T-cell (primary cell): Measurements from ENCODE around the gene LMF1. TPM values are rescaled to one million over a fixed set of nuclear protein-coding genes. Genes with fewer than 3 reads are reported as not detected.
A peak's percentile ranks its signal among the peaks of the same experiment; 100 is the strongest.

ENCODE experiments used
- ATAC-seq, 4 experiments: fragments of 200-7000 bp in 3 of 4; fragments of 150-1000 bp in 1 of 4; cut with Tn5 transposase; replicated peaks in 1 of 4; 1 replicate in 3 of 4; 2 replicates in 1 of 4; pipeline ENCODE4 v1.10.0; 2021; ENCODE audit warnings: moderate library complexity in 3 of 4, mild to moderate bottlenecking in 2 of 4, moderate number of reproducible peaks in 1 of 4
- CTCF ChIA-PET, 2 donors: fragments of 300-600 bp; sonication (Branson Sonifier 250); formaldehyde crosslinking; loops; one replicate each; lab custom pipeline; 2022; ENCODE audit warnings: antibody characterized with exemption in 2 of 2; lab: Charles Lee
- POLR2A ChIA-PET, 2 donors: fragments of 300-600 bp; sonication (Branson Sonifier 250); formaldehyde crosslinking; loops; one replicate each; lab custom pipeline; 2022; ENCODE audit warnings: antibody characterized with exemption in 2 of 2; lab: Charles Lee
- DNase-seq, 35 experiments: peaks; one replicate each; pipeline versions ENCODE4 v3.0.0 to v3.0.0-alpha.2; 2013 to 2023
- H3K27ac ChIP-seq: one replicate; pipeline ENCODE4 v1.5.1; 2013; ENCODE audit warnings: low read length
- H3K27me3 ChIP-seq, 2 experiments: replicated peaks in 1 of 2; 1 replicate in 1 of 2; 2 replicates in 1 of 2; pipeline versions ENCODE4 v1.6.1 to v1.7.0; 2013; ENCODE audit warnings: low read length in 1 of 2, mixed read lengths in 1 of 2; ENCODE audit not compliant: control insufficient read depth in 2 of 2, insufficient read depth in 2 of 2; ENCODE audit errors: extremely low read depth in 1 of 2
- H3K36me3 ChIP-seq, 2 donors: 1 replicate in 1 of 2; 2 replicates in 1 of 2; pipeline versions ENCODE4 v1.6.1 to v1.7.0; 2013; ENCODE audit warnings: low read length in 1 of 2; ENCODE audit not compliant: control insufficient read depth in 2 of 2, insufficient read depth in 1 of 2; ENCODE audit errors: extremely low read depth in 1 of 2
- H3K4me1 ChIP-seq, 2 experiments: 1 replicate in 1 of 2; 2 replicates in 1 of 2; pipeline versions ENCODE4 v1.6.1 to v1.7.0; 2013; ENCODE audit warnings: low read length in 2 of 2, mixed read lengths in 1 of 2; ENCODE audit not compliant: insufficient read depth in 2 of 2, control insufficient read depth in 1 of 2; ENCODE audit errors: extremely low read depth in 1 of 2
- H3K4me3 ChIP-seq, 2 donors: 1 replicate in 1 of 2; 2 replicates in 1 of 2; pipeline versions ENCODE4 v1.5.1 to v1.7.0; 2013; ENCODE audit warnings: mild to moderate bottlenecking in 2 of 2, low read length in 1 of 2, moderate library complexity in 1 of 2; ENCODE audit not compliant: control insufficient read depth in 1 of 2; ENCODE audit errors: extremely low read depth in 1 of 2
- H3K9me3 ChIP-seq: 2 replicates; pipeline ENCODE4 v1.7.0; 2013
- H3K27ac Mint-ChIP-seq, 2 donors: one replicate each; pipeline ENCODE4 v1.8.0; 2020 to 2021; ENCODE audit warnings: mild to moderate bottlenecking in 2 of 2, mixed read lengths in 2 of 2
- H3K27me3 Mint-ChIP-seq, 2 donors: one replicate each; pipeline ENCODE4 v1.8.0; 2021 to 2022; ENCODE audit warnings: mixed read lengths in 2 of 2
- H3K36me3 Mint-ChIP-seq: one replicate; pipeline ENCODE4 v1.8.0; 2021; ENCODE audit warnings: mixed read lengths
- H3K4me1 Mint-ChIP-seq, 3 donors: one replicate each; pipeline ENCODE4 v1.8.0; 2020 to 2022; ENCODE audit warnings: mixed read lengths in 3 of 3, mild to moderate bottlenecking in 1 of 3
- H3K4me3 Mint-ChIP-seq, 3 donors: one replicate each; pipeline ENCODE4 v1.8.0; 2020 to 2022; ENCODE audit warnings: mild to moderate bottlenecking in 3 of 3, mixed read lengths in 3 of 3, moderate library complexity in 3 of 3
- H3K9me3 Mint-ChIP-seq, 3 donors: one replicate each; pipeline ENCODE4 v1.8.0; 2020 to 2022; ENCODE audit warnings: mixed read lengths in 3 of 3
- WGBS: methylation state at CpG from one replicate; pipeline ENCODE4 v1.1.5; 2013; ENCODE audit warnings: missing lambda C conversion rate; ENCODE audit not compliant: insufficient coverage; 5-methylcytosine and 5-hydroxymethylcytosine counted together
- total RNA-seq, 35 experiments: library from RNA in 6 of 35; stranded (reverse) in 6 of 35; fragments of 120-200 nt in 1 of 35; gene quantifications; one replicate each; pipeline versions ENCODE4 v1.2.1 to v1.2.4 and lab custom pipeline; 2013 to 2026

LMF1 gene
- total RNA-seq, 5 donors from 2014 or later (not counting 1 experiment from before 2014, with no cell fraction given), result 46.6 to 59.4 (median 51.1) TPM

GRCh38 chr16:984121-984694, 13.4 kb upstream of the LMF1 start:
- Mint-ChIP-seq H3K9me3 (no peaks in the 10 kb centered on the region), H3K36me3 (no peaks in the 10 kb centered on the region), H3K27me3 (peaks cover 0 to 2% of the 10 kb centered on the region in 2 donors), H3K27ac (no peak overlapping the region), H3K4me1 (peaks cover 0 to 6% (median 2%) of the 10 kb centered on the region in 3 donors), H3K4me3 (no peak overlapping the region)
- H3K27ac ChIP-seq, result no peak overlapping the region
- H3K9me3 ChIP-seq, result no peaks in the 10 kb centered on the region
- ChIA-PET CTCF (interaction anchor here in 1 of 2 donors (0.7 kb wide), 1 partner anchor 10 kb away, joined by 4 read pairs; no protein-coding TSS in a partner anchor), POLR2A (interaction anchor here in 1 of 2 donors (0.6 kb wide), 1 partner anchor 982 kb away, joined by 4 read pairs; no protein-coding TSS in a partner anchor)
- H3K27me3 ChIP-seq, result peaks cover 0 to 19% of the 10 kb centered on the region in 2 experiments
- WGBS, result 86% methylated on average over 18 of the region's 22 CpGs
- ATAC-seq (no peak), DNase-seq (no peak)
- no peaks in the 10 kb centered on the region for H3K36me3 ChIP-seq
- H3K4me3 ChIP-seq, result no peak overlapping the region
- peaks cover 3 to 18% of the 10 kb centered on the region in 2 experiments for H3K4me1 ChIP-seq

DNA sequence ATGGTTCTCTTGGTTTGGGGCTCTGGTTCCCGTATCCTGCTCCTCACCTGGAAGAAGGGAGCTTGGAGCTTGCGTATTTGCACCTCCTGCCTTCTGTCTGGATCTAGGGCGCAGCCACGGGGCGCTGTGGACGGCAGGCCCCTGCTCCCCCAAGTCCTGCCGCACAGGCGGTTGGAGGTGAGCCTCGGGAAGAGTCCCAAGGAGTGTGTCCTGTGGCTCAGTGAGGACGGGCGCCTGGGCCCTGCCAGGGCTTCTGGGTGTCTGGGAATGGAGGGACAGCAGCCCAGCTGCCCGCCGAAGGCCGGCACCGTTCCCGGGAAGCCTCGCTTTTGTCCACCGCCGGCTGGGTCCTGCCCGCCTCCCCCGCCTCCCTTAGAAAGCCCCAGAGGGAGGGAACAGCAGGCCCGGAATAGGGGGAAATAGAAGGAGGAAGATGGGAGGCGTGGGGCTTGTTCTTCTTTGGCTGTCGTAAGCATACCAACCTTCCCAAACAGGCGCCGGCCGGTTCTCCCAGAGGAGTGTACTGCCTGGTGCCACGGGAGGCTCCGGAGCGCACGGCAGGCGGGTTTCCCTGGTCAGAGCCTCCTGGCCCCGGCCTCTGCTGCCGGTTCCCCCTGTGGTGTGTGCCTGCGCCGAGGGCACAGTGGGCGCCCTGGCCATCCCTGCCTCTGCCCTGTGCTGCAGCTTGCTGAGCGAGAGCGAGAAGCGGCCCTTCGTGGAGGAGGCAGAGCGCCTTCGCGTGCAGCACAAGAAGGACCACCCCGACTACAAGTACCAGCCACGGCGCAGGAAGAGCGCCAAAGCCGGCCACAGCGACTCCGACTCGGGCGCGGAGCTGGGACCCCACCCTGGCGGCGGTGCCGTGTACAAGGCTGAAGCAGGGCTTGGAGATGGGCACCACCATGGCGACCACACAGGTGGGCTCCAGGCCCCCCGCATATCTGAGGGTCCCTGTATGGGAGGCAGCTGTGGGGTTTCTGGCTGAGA, 12.6 kb upstream of the LMF1 start:
- Mint-ChIP-seq H3K36me3 (no peaks in the 10 kb centered on the region), H3K4me1 (peaks cover under 1 to 6% (median 2%) of the 10 kb centered on the region in 3 donors), H3K9me3 (no peaks in the 10 kb centered on the region), H3K27ac (no peak overlapping the region), H3K27me3 (peaks cover 0 to 3% of the 10 kb centered on the region in 2 donors), H3K4me3 (peak overlapping the region; percentile 57 to 70 (median 62))
- Histone ChIP-seq H3K4me3 (no peak overlapping the region), H3K27me3 (peaks cover 0 to 28% of the 10 kb centered on the region in 2 experiments), H3K36me3 (no peaks in the 10 kb centered on the region), H3K9me3 (no peaks in the 10 kb centered on the region), H3K27ac (no peak overlapping the region), H3K4me1 (peaks cover 3 to 18% of the 10 kb centered on the region in 2 experiments)
- CTCF ChIA-PET, result no interaction called here
- no peak for DNase-seq
- WGBS, result 90% methylated on average over 42 of the region's 59 CpGs
- ATAC-seq, result no peak
- POLR2A ChIA-PET, result no interaction called here

DNA sequence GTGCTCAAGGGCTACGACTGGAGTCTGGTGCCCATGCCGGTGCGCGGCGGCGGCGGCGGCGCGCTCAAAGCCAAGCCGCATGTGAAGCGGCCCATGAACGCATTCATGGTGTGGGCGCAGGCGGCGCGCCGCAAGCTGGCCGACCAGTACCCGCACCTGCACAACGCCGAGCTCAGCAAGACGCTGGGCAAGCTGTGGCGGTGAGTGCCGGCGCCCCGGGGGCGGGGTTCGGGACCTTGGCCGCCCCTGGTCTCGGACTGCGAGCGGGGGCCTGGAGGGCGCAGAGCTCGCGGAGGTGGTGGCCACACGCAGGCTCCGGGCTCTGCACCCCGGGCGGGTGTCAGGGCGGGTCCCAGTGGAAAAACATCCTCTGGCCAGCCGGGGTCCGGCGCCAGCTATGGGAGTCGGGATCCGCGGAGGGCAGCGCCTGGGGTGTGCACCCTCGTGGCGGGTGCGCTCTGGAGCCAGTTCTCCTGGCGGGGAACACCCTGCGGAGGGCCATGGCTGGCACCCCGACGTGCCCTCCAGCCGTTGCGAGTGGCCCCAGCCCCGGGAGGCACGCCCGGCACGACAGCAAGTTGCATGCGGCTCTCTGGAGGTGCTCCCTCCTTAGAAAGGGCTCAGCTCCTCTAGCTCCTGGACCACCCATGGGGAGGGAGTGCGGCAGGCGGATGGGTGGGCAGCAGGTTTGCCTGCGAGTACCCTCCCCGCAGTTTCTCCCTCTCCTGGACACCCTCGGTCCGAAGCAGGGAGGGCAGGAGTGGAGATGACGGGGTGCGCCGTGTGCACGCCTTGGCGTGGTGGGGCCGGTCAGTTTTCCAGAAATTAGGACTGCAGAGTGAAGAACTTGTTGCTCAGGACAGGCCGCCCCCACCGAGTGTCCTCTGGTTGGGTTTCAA, 11.6 kb upstream of the LMF1 start:
- H3K27ac ChIP-seq, result no peak overlapping the region
- Mint-ChIP-seq H3K36me3 (no peaks in the 10 kb centered on the region), H3K4me3 (peak overlapping the region; percentile 57 to 70 (median 62)), H3K9me3 (no peaks in the 10 kb centered on the region), H3K27ac (no peak overlapping the region), H3K4me1 (peaks cover 6 to 11% (median 9%) of the 10 kb centered on the region in 3 donors), H3K27me3 (peaks cover 0 to 3% of the 10 kb centered on the region in 2 donors)
- no peaks in the 10 kb centered on the region for H3K9me3 ChIP-seq
- H3K27me3 ChIP-seq, result peaks cover 0 to 30% of the 10 kb centered on the region in 2 experiments
- H3K4me3 ChIP-seq, result peak overlapping the region; percentile 17 to 44
- no peaks in the 10 kb centered on the region for H3K36me3 ChIP-seq
- peaks cover 3 to 18% of the 10 kb centered on the region in 2 experiments for H3K4me1 ChIP-seq
- peak in 4 of 35 experiments; percentile 27 to 51 (median 37) for DNase-seq
- peak; percentile 32 to 45 (median 42) for ATAC-seq
- POLR2A ChIA-PET, result no interaction called here
- WGBS, result 18% methylated on average over 67 of the region's 76 CpGs
- CTCF ChIA-PET, result interaction anchor here in 1 of 2 donors (1.6 kb wide), 1 partner anchor 9 kb away, joined by 3 read pairs; no protein-coding TSS in a partner anchor

GRCh38 chr16:981695-982144, 10.9 kb upstream of the LMF1 start, which contains the start of gene SOX8:
Gene SOX8, plus strand, starts transcription at chr16:981770. Its CDS starts 153 bp downstream, at chr16:981923.
- H3K36me3 Mint-ChIP-seq, result no peaks in the 10 kb centered on the region
- peaks cover 8 to 13% (median 11%) of the 10 kb centered on the region in 3 donors for H3K4me1 Mint-ChIP-seq
- H3K36me3 ChIP-seq, result no peaks in the 10 kb centered on the region
- H3K9me3 Mint-ChIP-seq, result no peaks in the 10 kb centered on the region
- under 1% methylated on average over 80 of the region's 80 CpGs for WGBS
- peaks cover 3 to 19% of the 10 kb centered on the region in 2 experiments for H3K4me1 ChIP-seq
- ATAC-seq (peak in 2 of 4 experiments; percentile 4 to 7), DNase-seq (peak in 1 of 35 experiments; percentile 66)
- CTCF ChIA-PET, result interaction anchor here in 1 of 2 donors (0.6 to 1.6 kb wide), 4 partner anchors 9 to 578 kb away, joined by 3 to 7 read pairs (median 6); partner anchors contain the start of gene CIAO3
- H3K27ac ChIP-seq, result no peak within 1 kb of the TSS
- H3K4me3 ChIP-seq, result peak within 1 kb of the TSS; percentile 51 to 62
- H3K27me3 ChIP-seq, result peaks cover 0 to 30% of the 10 kb centered on the region in 2 experiments
- H3K9me3 ChIP-seq, result no peaks in the 10 kb centered on the region
- peaks cover 0 to 3% of the 10 kb centered on the region in 2 donors for H3K27me3 Mint-ChIP-seq
- H3K4me3 Mint-ChIP-seq, result peak within 1 kb of the TSS; percentile 75 to 82 (median 79)
- POLR2A ChIA-PET, result interaction anchor here in 1 of 2 donors (0.6 to 0.7 kb wide), 2 partner anchors 23 to 834 kb away, joined by 4 to 8 read pairs; no protein-coding TSS in a partner anchor
- peak within 1 kb of the TSS in 1 of 2 donors; percentile 44 for H3K27ac Mint-ChIP-seq

DNA sequence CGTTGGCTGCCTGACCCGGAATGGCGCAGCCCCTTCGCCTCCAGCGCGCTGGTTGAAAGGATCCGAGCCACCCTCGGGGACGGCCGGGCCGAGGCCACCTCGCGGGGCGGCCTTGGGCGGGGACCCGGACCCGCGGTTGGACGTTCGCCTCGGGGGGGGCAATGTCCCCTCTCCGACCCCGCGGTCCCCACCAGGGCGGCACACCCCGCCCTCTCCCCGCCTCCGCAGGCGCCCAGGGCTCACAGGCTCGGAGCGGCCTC, 9.7 kb upstream of the LMF1 start:
- ATAC-seq (peak in 3 of 4 experiments; percentile 5 to 13 (median 6)), DNase-seq (peak in 1 of 35 experiments; percentile 14)
- Histone ChIP-seq H3K4me1 (peaks cover 6 to 27% of the 10 kb centered on the region in 2 experiments), H3K27ac (no peak overlapping the region), H3K27me3 (peaks cover 0 to 35% of the 10 kb centered on the region in 2 experiments), H3K36me3 (no peaks in the 10 kb centered on the region), H3K9me3 (no peaks in the 10 kb centered on the region), H3K4me3 (peak overlapping the region in 1 of 2 donors; percentile 62)
- H3K27ac Mint-ChIP-seq, result no peak overlapping the region
- H3K4me3 Mint-ChIP-seq, result no peak overlapping the region
- WGBS, result 2% methylated on average over 31 of the region's 31 CpGs
- no peaks in the 10 kb centered on the region for H3K36me3 Mint-ChIP-seq
- H3K27me3 Mint-ChIP-seq, result peaks cover 0 to 3% of the 10 kb centered on the region in 2 donors
- ChIA-PET CTCF (interaction anchor here in 1 of 2 donors (0.6 kb wide), 1 partner anchor 11 kb away, joined by 3 read pairs; no protein-coding TSS in a partner anchor), POLR2A (no interaction called here)
- H3K9me3 Mint-ChIP-seq, result no peaks in the 10 kb centered on the region
- peaks cover 12 to 20% (median 15%) of the 10 kb centered on the region in 3 donors for H3K4me1 Mint-ChIP-seq
